Activated CD8-positive, alpha-beta T cell treated with anti-CD3 and anti-CD28 coated beads for 36 hours (primary cell): Measurements from ENCODE around the gene PWWP2A. TPM values are rescaled to one million over a fixed set of nuclear protein-coding genes. Genes with fewer than 3 reads are reported as not detected.

Source experiments
- ATAC-seq: fragments of 200-7000 bp; cut with Tn5 transposase; one replicate; pipeline ENCODE4 v1.10.0; 2021; ENCODE audit warnings: mild to moderate bottlenecking, moderate library complexity
- CTCF ChIA-PET: fragments of 350-600 bp; sonication (Branson Sonifier 250); formaldehyde crosslinking; loops from one replicate; lab custom pipeline; 2021; ENCODE audit warnings: antibody characterized with exemption; lab: Charles Lee
- POLR2A ChIA-PET: fragments of 350-600 bp; sonication (Branson Sonifier 250); formaldehyde crosslinking; loops from one replicate; lab custom pipeline; 2021; ENCODE audit warnings: antibody characterized with exemption; lab: Charles Lee
- DNase-seq: peaks from one replicate; pipeline ENCODE4 v3.0.0-alpha.2; 2020
- H3K27ac Mint-ChIP-seq: one replicate; pipeline ENCODE4 v1.8.0; 2021; ENCODE audit warnings: mild to moderate bottlenecking, mixed read lengths
- H3K27me3 Mint-ChIP-seq: one replicate; pipeline ENCODE4 v1.8.0; 2021; ENCODE audit warnings: mixed read lengths
- H3K36me3 Mint-ChIP-seq: one replicate; pipeline ENCODE4 v1.8.0; 2021; ENCODE audit warnings: low read depth, mixed read lengths
- H3K4me1 Mint-ChIP-seq: one replicate; pipeline ENCODE4 v1.8.0; 2021; ENCODE audit warnings: low read depth, mixed read lengths
- H3K4me3 Mint-ChIP-seq: one replicate; pipeline ENCODE4 v1.8.0; 2021; ENCODE audit warnings: mild to moderate bottlenecking, moderate library complexity, mixed read lengths
- H3K9me3 Mint-ChIP-seq: one replicate; pipeline ENCODE4 v1.8.0; 2021; ENCODE audit warnings: mixed read lengths
- CTCF ChIP-seq: fragments of 200-600 bp; IDR thresholded peaks from one replicate; pipeline ENCODE4 v1.8.0; 2022; ENCODE audit warnings: antibody characterized with exemption, mild to moderate bottlenecking
- intact Hi-C: fragments of 100-400 bp; cut with micrococcal nuclease; formaldehyde crosslinking; loops from one replicate; pipeline ENCODE4 v1.10.0; 2022
- total RNA-seq, 2 experiments: library from RNA; stranded (reverse); gene quantifications; one replicate each; pipeline ENCODE4 v1.2.3, GENCODE V29; 2021

PWWP2A gene
- total RNA-seq, 2 experiments from 2014 or later = 16.0 to 17.5 TPM

GRCh38 chr5:160108124-160108523 is 11.1 kb downstream of the PWWP2A start:
- TF ChIP-seq CTCF = no peak
- Mint-ChIP-seq H3K9me3 (no peaks in the 10 kb centered on the region), H3K4me1 (peaks cover 21% of the 10 kb centered on the region), H3K4me3 (no peak overlapping the region), H3K36me3 (peaks cover 20% of the 10 kb centered on the region), H3K27me3 (no peaks in the 10 kb centered on the region), H3K27ac (no peak overlapping the region)
- CTCF ChIA-PET = interaction anchor here (2.1 kb wide), 1 partner anchor 121 kb away, joined by 5 read pairs; no protein-coding TSS in a partner anchor
- intact Hi-C loops = no loop called here
- POLR2A ChIA-PET = interaction anchor here (1.6 kb wide), 1 partner anchor 11 kb away, joined by 3 read pairs; the partner anchor contains the start of gene PWWP2A
- ATAC-seq = no peak
- no peak for DNase-seq

- POLR2A ChIA-PET = no interaction called here
Observed at GRCh38 chr5:160105686-160106360, 13.4 kb downstream of the PWWP2A start.

GRCh38 chr5:160097991-160098390 is 21.3 kb downstream of the PWWP2A start:
- Mint-ChIP-seq H3K4me1 (peaks cover 7% of the 10 kb centered on the region), H3K9me3 (no peaks in the 10 kb centered on the region), H3K36me3 (peaks cover 20% of the 10 kb centered on the region), H3K4me3 (no peak overlapping the region), H3K27me3 (no peaks in the 10 kb centered on the region), H3K27ac (no peak overlapping the region)
- intact Hi-C loops = no loop called here
- ChIA-PET CTCF (no interaction called here), POLR2A (no interaction called here)
- DNase-seq (no peak), ATAC-seq (no peak)
- TF ChIP-seq CTCF = no peak

More at GRCh38 chr5:160105686-160106360, 13.4 kb downstream of the PWWP2A start:
- DNase-seq (no peak), ATAC-seq (no peak)
- peaks cover 14% of the 10 kb centered on the region for H3K36me3 Mint-ChIP-seq
- CTCF ChIA-PET = interaction anchor here (1.0 kb wide), 1 partner anchor 85 kb away, joined by 3 read pairs; no protein-coding TSS in a partner anchor
- intact Hi-C loops = no loop called here
- no peak overlapping the region for H3K4me3 Mint-ChIP-seq
- H3K4me1 Mint-ChIP-seq = peaks cover 20% of the 10 kb centered on the region
- H3K9me3 Mint-ChIP-seq = no peaks in the 10 kb centered on the region
- H3K27ac Mint-ChIP-seq = no peak overlapping the region
- no peaks in the 10 kb centered on the region for H3K27me3 Mint-ChIP-seq
- no peak for TF ChIP-seq CTCF

GRCh38 chr5:160096178-160096577 is 23.1 kb downstream of the PWWP2A start:
- TF ChIP-seq CTCF = no peak
- Mint-ChIP-seq H3K4me1 (peaks cover 9% of the 10 kb centered on the region), H3K27me3 (no peaks in the 10 kb centered on the region), H3K27ac (no peak overlapping the region), H3K9me3 (no peaks in the 10 kb centered on the region), H3K4me3 (no peak overlapping the region), H3K36me3 (peaks cover 30% of the 10 kb centered on the region)
- intact Hi-C loops = no loop called here
- no peak for ATAC-seq
- ChIA-PET CTCF (no interaction called here), POLR2A (no interaction called here)
- no peak for DNase-seq

GRCh38 chr5:160092960-160093707 is 26.1 kb downstream of the PWWP2A start:
- CTCF ChIA-PET = interaction anchor here (2.2 kb wide), 1 partner anchor 71 kb away, joined by 6 read pairs; no protein-coding TSS in a partner anchor
- Mint-ChIP-seq H3K27me3 (no peaks in the 10 kb centered on the region), H3K27ac (no peak overlapping the region), H3K36me3 (peaks cover 27% of the 10 kb centered on the region), H3K4me1 (peaks cover 12% of the 10 kb centered on the region), H3K4me3 (no peak overlapping the region), H3K9me3 (no peaks in the 10 kb centered on the region)
- DNase-seq (no peak), ATAC-seq (no peak)
- POLR2A ChIA-PET = interaction anchor here (0.6 kb wide), 1 partner anchor 20 kb away, joined by 3 read pairs; no protein-coding TSS in a partner anchor
- no peak for TF ChIP-seq CTCF
- intact Hi-C loops = no loop called here
